ENCODE measurements around the gene HDAC4.
A peak's percentile ranks its signal among the peaks of the same experiment; 100 is the strongest.

HDAC4 gene

GRCh38 chr2:239107936-239108335 is 292.9 kb downstream of the HDAC4 start:
- H3K4me3 ChIP-seq (ENCODE audit: low read length), result no peak overlapping the region
- no peak for DNase-seq (ENCODE audit: low read depth)
- TF ChIP-seq CTCF (conservative IDR thresholded peaks at IDR 0.05; ENCODE audit: low read length), result no peak

DNA sequence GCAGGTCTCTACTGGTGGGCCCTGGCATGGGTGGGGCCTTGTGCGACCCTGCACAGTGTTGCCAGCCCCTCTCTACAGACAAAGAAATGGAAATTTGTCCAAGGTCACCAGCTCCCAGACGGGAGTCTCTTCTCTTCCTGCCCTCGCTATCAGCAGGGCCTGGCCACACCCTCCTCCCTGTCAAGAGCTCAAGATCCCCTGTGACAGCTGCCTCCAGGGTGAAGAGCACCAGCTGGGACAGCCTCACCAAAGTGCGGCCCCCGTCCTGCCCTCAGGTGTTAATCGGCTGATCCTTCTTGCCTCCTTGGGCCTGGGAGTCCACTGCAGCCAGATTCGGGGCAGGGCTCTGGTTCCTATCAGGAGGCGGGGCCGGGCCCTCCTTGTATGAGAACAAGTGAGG is 293.9 kb downstream of the HDAC4 start:
- H3K4me3 ChIP-seq (ENCODE audit: low read length), result no peak overlapping the region
- no peak for DNase-seq (ENCODE audit: low read depth)
- TF ChIP-seq CTCF (conservative IDR thresholded peaks at IDR 0.05; ENCODE audit: low read length), result no peak

DNA sequence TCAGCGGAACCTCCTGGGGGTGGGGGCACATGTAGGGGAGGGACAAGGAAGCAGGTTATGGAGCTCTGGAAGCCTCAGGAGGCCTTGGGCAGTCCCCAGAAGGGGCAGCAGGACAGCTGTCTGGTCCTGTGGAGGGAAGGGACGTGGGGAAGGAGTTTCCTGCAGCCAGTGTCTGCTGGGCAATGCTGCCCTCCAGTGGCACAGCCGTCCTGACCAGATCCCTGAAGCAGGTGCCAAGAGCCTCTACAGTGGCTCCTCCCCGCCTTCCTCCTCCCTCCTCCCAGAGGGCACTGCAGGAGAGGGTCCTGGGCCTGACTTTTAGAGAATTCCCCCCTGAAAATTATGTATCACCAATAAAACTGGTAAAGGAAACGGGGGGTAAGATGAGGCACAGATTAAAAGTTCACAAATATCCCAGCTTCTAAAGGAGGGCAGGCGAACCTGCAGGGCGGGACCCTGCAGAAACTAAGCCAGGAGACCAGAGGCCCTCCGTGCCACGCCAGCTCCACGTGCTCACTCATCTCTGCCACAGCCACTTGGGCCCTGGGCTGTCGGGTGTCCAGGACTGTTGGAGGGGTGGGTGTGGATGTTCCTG is 294.4 kb downstream of the HDAC4 start:
- peak; percentile 77 for TF ChIP-seq CTCF (conservative IDR thresholded peaks at IDR 0.05; ENCODE audit: low read length)
- peak; percentile 73 for DNase-seq (ENCODE audit: low read depth)
- no peak overlapping the region for H3K4me3 ChIP-seq (ENCODE audit: low read length)

DNA sequence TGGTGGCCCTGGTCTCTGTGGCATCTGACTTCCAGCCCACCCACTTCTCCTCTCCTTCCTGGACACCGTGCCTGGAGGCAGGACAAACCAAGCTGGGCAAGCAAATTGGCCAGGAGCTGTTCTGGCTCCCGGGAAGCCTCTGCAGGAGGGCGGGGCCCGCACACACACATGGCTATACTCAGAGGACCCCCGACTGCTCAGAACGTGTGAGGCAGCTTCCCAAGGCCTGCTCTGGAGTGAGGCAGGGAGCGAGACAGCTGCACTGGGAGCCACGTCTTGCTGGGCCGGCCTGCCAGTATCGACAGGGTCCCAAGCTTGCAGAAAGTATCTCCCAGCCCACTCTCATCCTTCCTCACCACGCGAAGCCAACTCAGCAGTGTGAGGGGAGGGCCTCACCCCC is 295.6 kb downstream of the HDAC4 start:
- TF ChIP-seq CTCF (conservative IDR thresholded peaks at IDR 0.05; ENCODE audit: low read length), result no peak
- H3K4me3 ChIP-seq (ENCODE audit: low read length), result no peak overlapping the region
- no peak for DNase-seq (ENCODE audit: low read depth)

GRCh38 chr2:239104800-239105199 is 296.0 kb downstream of the HDAC4 start:
- TF ChIP-seq CTCF (conservative IDR thresholded peaks at IDR 0.05; ENCODE audit: low read length), result no peak
- DNase-seq (ENCODE audit: low read depth), result no peak
- H3K4me3 ChIP-seq (ENCODE audit: low read length), result no peak overlapping the region

- TF ChIP-seq CTCF (conservative IDR thresholded peaks at IDR 0.05; ENCODE audit: low read length), result no peak
- DNase-seq (ENCODE audit: low read depth), result no peak
Measured at GRCh38 chr2:239103125-239104098, 297.4 kb downstream of the HDAC4 start.

GRCh38 chr2:239102266-239102665 is 298.6 kb downstream of the HDAC4 start:
- no peak for TF ChIP-seq CTCF (conservative IDR thresholded peaks at IDR 0.05; ENCODE audit: low read length)
- H3K4me3 ChIP-seq (ENCODE audit: low read length), result no peak overlapping the region

More at GRCh38 chr2:239103125-239104098, 297.4 kb downstream of the HDAC4 start:
- no peak overlapping the region for H3K4me3 ChIP-seq (ENCODE audit: low read length)

More at GRCh38 chr2:239102266-239102665, 298.6 kb downstream of the HDAC4 start:
- no peak for DNase-seq (ENCODE audit: low read depth)
